AG09309 (cell line): ENCODE measurements around the gene CADM4.
"Not testable (repeated sequence)": the region's sequence is repeated elsewhere in the genome, so short reads cannot be mapped to it uniquely, and the experiment has no call there.

ENCODE experiments used
- DNase-seq: peaks from one replicate; pipeline ENCODE4 v3.0.0-alpha.2; 2010; ENCODE audit warnings: low read depth
- H3K4me3 ChIP-seq: 2 replicates; pipeline ENCODE4 v1.5.1; 2011; ENCODE audit warnings: mild to moderate bottlenecking, low read depth, low read length, moderate library complexity; ENCODE audit not compliant: control insufficient read depth
- TF ChIP-seq, protein P1 (sequence below): IDR thresholded peaks from 2 replicates; pipeline ENCODE4 v1.5.1; 2011; ENCODE audit warnings: mild to moderate bottlenecking, low read depth, low read length, inconsistent platforms; ENCODE audit not compliant: insufficient read depth, control insufficient read depth; ENCODE audit errors: missing control alignments

The CADM4 gene

GRCh38 chr19:43594081-43594697 is 45.5 kb downstream of the CADM4 start:
- no peak for DNase-seq
- TF ChIP-seq, protein P1, sequence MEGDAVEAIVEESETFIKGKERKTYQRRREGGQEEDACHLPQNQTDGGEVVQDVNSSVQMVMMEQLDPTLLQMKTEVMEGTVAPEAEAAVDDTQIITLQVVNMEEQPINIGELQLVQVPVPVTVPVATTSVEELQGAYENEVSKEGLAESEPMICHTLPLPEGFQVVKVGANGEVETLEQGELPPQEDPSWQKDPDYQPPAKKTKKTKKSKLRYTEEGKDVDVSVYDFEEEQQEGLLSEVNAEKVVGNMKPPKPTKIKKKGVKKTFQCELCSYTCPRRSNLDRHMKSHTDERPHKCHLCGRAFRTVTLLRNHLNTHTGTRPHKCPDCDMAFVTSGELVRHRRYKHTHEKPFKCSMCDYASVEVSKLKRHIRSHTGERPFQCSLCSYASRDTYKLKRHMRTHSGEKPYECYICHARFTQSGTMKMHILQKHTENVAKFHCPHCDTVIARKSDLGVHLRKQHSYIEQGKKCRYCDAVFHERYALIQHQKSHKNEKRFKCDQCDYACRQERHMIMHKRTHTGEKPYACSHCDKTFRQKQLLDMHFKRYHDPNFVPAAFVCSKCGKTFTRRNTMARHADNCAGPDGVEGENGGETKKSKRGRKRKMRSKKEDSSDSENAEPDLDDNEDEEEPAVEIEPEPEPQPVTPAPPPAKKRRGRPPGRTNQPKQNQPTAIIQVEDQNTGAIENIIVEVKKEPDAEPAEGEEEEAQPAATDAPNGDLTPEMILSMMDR: no peak
- H3K4me3 ChIP-seq: peak overlapping the region; percentile 74

DNA sequence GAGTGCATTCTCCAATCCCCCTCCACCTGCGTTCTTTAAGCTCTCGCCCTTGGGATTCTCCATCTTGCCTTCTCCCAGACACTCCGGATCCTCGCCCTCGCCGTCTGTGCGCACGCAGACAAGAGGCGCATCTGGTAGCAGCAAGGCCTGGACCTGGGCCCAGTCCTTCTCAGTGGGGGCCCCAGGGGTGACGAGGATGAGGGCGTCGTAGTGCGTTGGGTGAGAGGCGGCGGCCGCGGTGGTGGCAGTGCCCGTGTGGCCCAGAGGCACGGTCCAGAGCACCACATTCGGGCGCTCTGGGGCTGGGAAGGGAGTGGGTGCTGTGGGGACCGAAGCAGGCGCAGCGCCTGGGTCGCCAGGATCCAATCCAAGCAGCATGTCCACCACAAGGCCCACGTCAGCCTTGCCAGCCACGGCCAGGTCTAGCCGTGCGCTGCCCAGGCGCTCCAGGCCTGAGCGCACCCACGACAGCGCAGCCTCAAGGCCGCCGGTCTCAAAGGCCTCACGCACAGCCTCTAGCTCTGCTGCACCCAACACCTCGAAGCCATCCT is 46.8 kb downstream of the CADM4 start:
- TF ChIP-seq, protein P1: no peak
- no peak for DNase-seq
- H3K4me3 ChIP-seq: no peak overlapping the region

DNA sequence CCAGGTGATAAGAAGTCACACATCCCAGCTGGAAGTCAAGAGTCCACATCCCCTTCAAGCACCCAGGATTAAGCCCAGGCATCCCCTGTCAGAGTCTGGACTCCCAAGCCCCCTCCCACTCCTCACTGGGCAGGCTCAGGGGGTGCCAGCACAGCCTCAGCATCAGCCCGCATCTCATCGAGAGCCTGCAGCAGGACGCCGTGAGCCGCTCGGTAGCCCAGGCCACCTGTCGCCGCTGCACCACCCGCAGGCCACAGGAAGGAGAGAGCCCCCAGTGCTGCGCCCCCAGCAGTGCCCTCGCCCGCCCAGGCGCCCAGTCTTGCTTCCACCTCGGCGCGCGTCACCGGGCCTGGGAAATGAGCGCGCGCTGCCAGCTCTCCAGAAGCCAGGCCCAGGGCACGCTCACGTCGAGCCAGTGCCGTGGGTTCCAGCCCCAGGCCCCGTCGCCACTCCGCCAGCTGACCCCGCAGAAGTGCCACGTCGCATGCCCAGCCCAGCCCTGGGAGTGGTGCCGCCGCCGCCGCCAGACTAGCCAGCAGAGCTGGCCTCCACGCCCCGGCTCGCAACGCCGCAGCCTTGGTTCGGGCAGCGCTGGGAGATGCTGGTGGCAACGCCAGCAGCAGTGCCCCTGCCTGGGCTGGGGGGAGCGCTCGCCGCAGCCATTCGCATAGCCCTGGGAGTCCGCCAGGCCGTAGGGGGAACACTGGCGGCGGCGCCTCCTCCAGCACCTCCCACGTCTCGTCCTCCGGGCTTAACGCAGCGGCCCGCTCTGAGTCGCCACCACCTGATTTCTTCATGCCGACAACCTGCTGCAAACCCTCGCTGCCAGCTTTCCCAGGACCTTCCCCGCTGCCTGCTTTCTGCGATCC is 47.5 kb downstream of the CADM4 start:
- no peak for DNase-seq
- TF ChIP-seq, protein P1: no peak
- H3K4me3 ChIP-seq: no peak overlapping the region

DNA sequence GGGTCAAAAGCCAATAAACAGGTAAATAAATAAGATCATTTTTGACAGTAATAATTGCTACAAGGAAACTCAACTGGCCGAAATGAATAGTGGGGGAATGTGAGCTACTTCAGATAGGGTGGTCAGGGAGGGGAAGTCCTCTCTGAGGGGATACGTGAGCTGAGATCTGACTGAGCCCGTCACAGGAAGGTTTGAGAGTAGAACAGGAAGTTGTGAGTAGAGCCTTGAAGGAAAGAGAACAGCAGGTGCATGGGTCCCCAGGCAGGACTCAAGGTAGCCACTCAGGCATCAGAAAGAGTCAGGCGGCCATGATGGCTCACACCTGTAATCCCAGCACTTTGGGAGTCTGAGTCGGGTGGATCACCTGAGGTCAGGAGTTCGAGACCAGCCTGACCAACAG is 50.0 kb downstream of the CADM4 start:
- TF ChIP-seq, protein P1: no peak

DNA sequence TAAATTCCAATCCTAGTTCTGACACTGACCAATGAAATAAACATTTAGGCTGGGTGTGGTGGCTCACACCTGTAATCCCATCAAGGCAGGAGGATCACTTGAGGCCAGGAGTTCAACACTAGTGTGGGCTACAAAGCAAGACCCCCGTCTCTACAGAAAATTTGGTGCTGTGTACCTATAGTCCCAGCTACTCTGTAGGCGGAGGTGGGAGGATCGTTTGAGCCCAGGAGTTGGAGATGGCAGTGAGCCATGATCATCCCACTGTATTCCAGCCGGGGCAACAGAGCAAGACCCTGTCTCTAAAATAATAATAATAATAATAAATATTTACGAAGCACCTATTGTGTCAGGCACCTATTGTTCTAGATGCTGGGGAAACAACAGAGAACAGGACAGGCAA is 50.4 kb downstream of the CADM4 start:
- H3K4me3 ChIP-seq: no peak overlapping the region
- DNase-seq: no peak
- TF ChIP-seq, protein P1: no peak

More for the DNA sequence above, 50.0 kb downstream of the CADM4 start:
- DNase-seq: no peak
- no peak overlapping the region for H3K4me3 ChIP-seq

DNA sequence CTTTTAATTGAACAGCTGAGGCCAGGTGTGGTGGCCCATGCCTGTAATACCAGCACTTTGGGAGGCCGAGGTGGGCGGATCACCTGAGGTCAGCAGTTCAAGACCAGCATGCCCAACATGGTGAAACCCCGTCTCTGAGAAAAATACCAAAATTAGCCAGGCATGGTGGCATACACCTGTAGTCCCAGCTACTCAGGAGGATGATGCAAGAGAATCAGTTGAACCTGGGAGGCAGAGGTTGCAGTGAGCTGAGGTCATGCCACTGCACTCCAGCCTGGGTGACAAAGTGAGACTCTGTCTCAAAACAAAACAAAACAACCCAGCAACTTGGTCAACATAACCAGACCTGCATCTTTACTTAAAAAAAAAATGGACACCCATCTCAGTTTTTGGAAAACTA is 52.6 kb downstream of the CADM4 start:
- not testable (repeated sequence) for H3K4me3 ChIP-seq, DNase-seq

- DNase-seq: no peak
- H3K4me3 ChIP-seq: no peak overlapping the region
- TF ChIP-seq, protein P1: no peak
Observed at GRCh38 chr19:43586346-43586745, 53.3 kb downstream of the CADM4 start.
